ENCODE data around the gene EML1. TPM values are rescaled to one million over a fixed set of nuclear protein-coding genes. Genes with fewer than 3 reads are reported as not detected.

EML1 gene
- total RNA-seq, 1 experiment from 2014 or later: 9.5 TPM

DNA sequence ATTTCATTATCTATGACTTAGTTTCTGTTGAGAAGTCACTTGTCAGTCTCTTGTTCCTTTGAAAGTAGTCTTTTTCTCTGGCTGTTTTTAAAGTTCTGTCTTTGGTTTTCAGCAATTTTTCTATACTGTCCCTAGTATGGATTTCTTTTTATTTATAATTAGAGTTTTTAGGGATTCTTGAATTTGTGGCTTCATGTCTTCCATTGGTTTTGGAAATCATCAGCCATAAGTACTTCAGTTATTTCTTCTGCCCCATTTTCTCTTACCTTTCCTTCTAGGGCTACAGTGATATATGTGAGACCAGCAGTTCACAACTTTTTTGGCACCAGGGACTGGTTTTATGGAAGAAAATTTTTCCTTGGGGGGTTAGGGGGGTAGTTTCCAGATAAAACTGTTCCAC lies 182.0 kb downstream of the EML1 start:
- DNase-seq (ENCODE audit: unreplicated experiment): no peak
- ChIA-PET CTCF (interaction anchor here (0.6 to 3.0 kb wide), 6 partner anchors 8 to 494 kb away, joined by 3 to 15 read pairs (median 4); partner anchors contain the start of gene CCNK), POLR2A (interaction anchor here (0.7 to 1.9 kb wide), 3 partner anchors 10 to 217 kb away, joined by 3 to 8 read pairs (median 6); no protein-coding TSS in a partner anchor)
- no TSS peak for BruUV-seq (replicated peaks)
- H3K27me3 Mint-ChIP-seq (ENCODE audit: insufficient read depth, unreplicated experiment): no peaks in the 10 kb centered on the region
- H3K4me1 Mint-ChIP-seq (ENCODE audit: insufficient read depth, unreplicated experiment): peaks cover 13% of the 10 kb centered on the region
- no peaks in the 10 kb centered on the region for H3K36me3 Mint-ChIP-seq (ENCODE audit: insufficient read depth, unreplicated experiment)
- H3K9me3 Mint-ChIP-seq (ENCODE audit: unreplicated experiment): no peaks in the 10 kb centered on the region
- no peak overlapping the region for H3K4me3 Mint-ChIP-seq (ENCODE audit: unreplicated experiment)
- TF ChIP-seq, protein P1, sequence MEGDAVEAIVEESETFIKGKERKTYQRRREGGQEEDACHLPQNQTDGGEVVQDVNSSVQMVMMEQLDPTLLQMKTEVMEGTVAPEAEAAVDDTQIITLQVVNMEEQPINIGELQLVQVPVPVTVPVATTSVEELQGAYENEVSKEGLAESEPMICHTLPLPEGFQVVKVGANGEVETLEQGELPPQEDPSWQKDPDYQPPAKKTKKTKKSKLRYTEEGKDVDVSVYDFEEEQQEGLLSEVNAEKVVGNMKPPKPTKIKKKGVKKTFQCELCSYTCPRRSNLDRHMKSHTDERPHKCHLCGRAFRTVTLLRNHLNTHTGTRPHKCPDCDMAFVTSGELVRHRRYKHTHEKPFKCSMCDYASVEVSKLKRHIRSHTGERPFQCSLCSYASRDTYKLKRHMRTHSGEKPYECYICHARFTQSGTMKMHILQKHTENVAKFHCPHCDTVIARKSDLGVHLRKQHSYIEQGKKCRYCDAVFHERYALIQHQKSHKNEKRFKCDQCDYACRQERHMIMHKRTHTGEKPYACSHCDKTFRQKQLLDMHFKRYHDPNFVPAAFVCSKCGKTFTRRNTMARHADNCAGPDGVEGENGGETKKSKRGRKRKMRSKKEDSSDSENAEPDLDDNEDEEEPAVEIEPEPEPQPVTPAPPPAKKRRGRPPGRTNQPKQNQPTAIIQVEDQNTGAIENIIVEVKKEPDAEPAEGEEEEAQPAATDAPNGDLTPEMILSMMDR (IDR thresholded peaks at IDR 0.05; ENCODE audit: unreplicated experiment): no peak
- H3K27ac Mint-ChIP-seq (ENCODE audit: low read depth, unreplicated experiment): no peak overlapping the region
- intact Hi-C loops (cut with micrococcal nuclease): no loop called here

DNA sequence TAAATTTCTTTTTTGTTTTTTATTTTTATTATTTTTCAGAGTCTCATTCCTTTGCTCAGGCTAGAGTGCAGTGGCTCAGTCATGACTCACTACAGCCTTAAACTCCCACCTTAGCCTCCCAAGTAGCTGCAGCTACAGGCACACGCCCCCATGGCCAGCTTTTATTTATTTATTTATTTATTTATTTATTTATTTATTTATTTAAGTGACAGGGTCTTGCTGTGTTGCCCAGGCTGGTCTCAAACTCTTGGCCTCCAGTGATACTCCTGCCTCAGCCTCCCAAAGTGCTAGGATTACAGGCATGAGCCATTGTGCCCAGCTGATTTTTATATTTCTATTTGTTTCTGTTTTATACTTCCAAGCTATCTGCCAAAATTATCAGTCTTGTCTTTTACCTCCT lies 182.8 kb downstream of the EML1 start:
- Mint-ChIP-seq H3K9me3 (ENCODE audit: unreplicated experiment) (no peaks in the 10 kb centered on the region), H3K27ac (ENCODE audit: low read depth, unreplicated experiment) (no peak overlapping the region), H3K27me3 (ENCODE audit: insufficient read depth, unreplicated experiment) (no peaks in the 10 kb centered on the region), H3K36me3 (ENCODE audit: insufficient read depth, unreplicated experiment) (no peaks in the 10 kb centered on the region), H3K4me3 (ENCODE audit: unreplicated experiment) (no peak overlapping the region), H3K4me1 (ENCODE audit: insufficient read depth, unreplicated experiment) (peaks cover 13% of the 10 kb centered on the region)
- CTCF ChIA-PET: interaction anchor here (0.6 to 3.0 kb wide), 4 partner anchors 49 to 217 kb away, joined by 5 to 15 read pairs (median 6); no protein-coding TSS in a partner anchor
- no TSS peak for BruUV-seq (replicated peaks)
- POLR2A ChIA-PET: interaction anchor here (1.3 to 1.9 kb wide), 2 partner anchors 15 to 55 kb away, joined by 4 to 8 read pairs; no protein-coding TSS in a partner anchor
- intact Hi-C loops (cut with micrococcal nuclease): no loop called here
- TF ChIP-seq, protein P1 (IDR thresholded peaks at IDR 0.05; ENCODE audit: unreplicated experiment): no peak
- no peak for DNase-seq (ENCODE audit: unreplicated experiment)

DNA sequence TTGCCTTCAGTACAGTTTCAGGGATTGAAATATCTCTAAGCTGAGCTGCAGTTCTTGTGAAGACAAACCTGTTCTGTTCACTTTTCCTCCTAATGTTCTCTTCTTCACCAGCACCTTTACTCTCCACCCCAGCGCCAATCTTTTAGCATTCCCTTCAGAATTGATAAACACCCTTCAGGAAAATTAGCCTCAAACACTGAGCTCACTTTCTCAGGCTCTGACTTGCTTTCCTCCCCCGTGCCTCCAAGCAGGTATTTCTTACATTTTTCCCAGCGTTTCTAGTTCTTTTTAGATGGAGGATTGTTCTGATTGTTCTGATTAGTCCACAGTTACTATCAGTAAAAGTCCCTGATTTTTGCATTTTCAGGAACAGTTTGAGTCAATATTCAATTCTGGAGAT lies 183.5 kb downstream of the EML1 start:
- BruUV-seq (replicated peaks): no TSS peak
- no peaks in the 10 kb centered on the region for H3K36me3 Mint-ChIP-seq (ENCODE audit: insufficient read depth, unreplicated experiment)
- intact Hi-C loops (cut with micrococcal nuclease): no loop called here
- H3K9me3 Mint-ChIP-seq (ENCODE audit: unreplicated experiment): no peaks in the 10 kb centered on the region
- H3K4me3 Mint-ChIP-seq (ENCODE audit: unreplicated experiment): no peak overlapping the region
- POLR2A ChIA-PET: interaction anchor here (1.1 to 1.3 kb wide), 3 partner anchors 15 to 131 kb away, joined by 3 to 6 read pairs (median 4); no protein-coding TSS in a partner anchor
- TF ChIP-seq, protein P1 (IDR thresholded peaks at IDR 0.05; ENCODE audit: unreplicated experiment): no peak
- H3K27ac Mint-ChIP-seq (ENCODE audit: low read depth, unreplicated experiment): no peak overlapping the region
- H3K27me3 Mint-ChIP-seq (ENCODE audit: insufficient read depth, unreplicated experiment): no peaks in the 10 kb centered on the region
- CTCF ChIA-PET: interaction anchor here (0.6 to 2.3 kb wide), 3 partner anchors 49 to 54 kb away, joined by 5 to 6 read pairs (median 5); no protein-coding TSS in a partner anchor
- H3K4me1 Mint-ChIP-seq (ENCODE audit: insufficient read depth, unreplicated experiment): peaks cover 15% of the 10 kb centered on the region
- no peak for DNase-seq (ENCODE audit: unreplicated experiment)

DNA sequence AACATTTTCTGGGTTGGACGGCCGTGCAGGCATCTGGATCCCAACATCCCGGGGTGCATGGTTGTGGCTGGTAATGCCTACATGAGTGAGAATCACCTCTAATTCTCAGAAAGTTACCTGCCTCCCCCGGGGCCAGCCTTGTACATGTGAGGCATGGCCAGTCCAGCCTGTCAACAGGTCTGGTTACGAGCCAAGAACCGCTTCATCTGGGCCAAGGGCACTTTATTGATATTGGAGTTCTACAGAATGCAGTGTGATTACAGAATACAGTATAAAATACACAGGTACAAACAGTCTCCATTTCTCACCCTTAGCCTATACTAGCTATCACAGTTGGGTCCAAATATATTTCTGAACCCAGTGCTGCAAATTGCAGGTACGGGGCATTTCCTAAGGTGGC lies 187.1 kb downstream of the EML1 start:
- intact Hi-C loops (cut with micrococcal nuclease): no loop called here
- ChIA-PET POLR2A (interaction anchor here (0.9 to 4.1 kb wide), 4 partner anchors 9 to 128 kb away, joined by 3 to 40 read pairs (median 5); no protein-coding TSS in a partner anchor), CTCF (interaction anchor here (0.6 to 5.6 kb wide), 8 partner anchors 17 to 267 kb away, joined by 3 to 89 read pairs (median 7); no protein-coding TSS in a partner anchor)
- no peaks in the 10 kb centered on the region for H3K36me3 Mint-ChIP-seq (ENCODE audit: insufficient read depth, unreplicated experiment)
- peaks cover 28% of the 10 kb centered on the region for H3K4me1 Mint-ChIP-seq (ENCODE audit: insufficient read depth, unreplicated experiment)
- TF ChIP-seq, protein P1 (IDR thresholded peaks at IDR 0.05; ENCODE audit: unreplicated experiment): no peak
- H3K27me3 Mint-ChIP-seq (ENCODE audit: insufficient read depth, unreplicated experiment): no peaks in the 10 kb centered on the region
- DNase-seq (ENCODE audit: unreplicated experiment): no peak
- H3K27ac Mint-ChIP-seq (ENCODE audit: low read depth, unreplicated experiment): no peak overlapping the region
- no TSS peak for BruUV-seq (replicated peaks)
- H3K4me3 Mint-ChIP-seq (ENCODE audit: unreplicated experiment): no peak overlapping the region
- H3K9me3 Mint-ChIP-seq (ENCODE audit: unreplicated experiment): no peaks in the 10 kb centered on the region

Measured in MCF 10A (cell line).